ENCODE measurements around the gene MORN1.

The MORN1 gene

GRCh38 chr1:2405588-2406295 lies 14.4 kb upstream of the MORN1 start:
- in situ Hi-C loops (cut with MboI; ENCODE audit: low sequenced_read_pairs), result no loop called here

- in situ Hi-C loops (cut with MboI; ENCODE audit: low sequenced_read_pairs), result no loop called here
Observed at GRCh38 chr1:2404890-2405511, 13.6 kb upstream of the MORN1 start.

- in situ Hi-C loops (cut with MboI; ENCODE audit: low sequenced_read_pairs), result no loop called here
Observed at GRCh38 chr1:2404142-2404889, 13.0 kb upstream of the MORN1 start.

- in situ Hi-C loops (cut with MboI; ENCODE audit: low sequenced_read_pairs), result no loop called here
Observed at GRCh38 chr1:2403273-2403672, 11.9 kb upstream of the MORN1 start.

GRCh38 chr1:2402420-2402819 lies 11.1 kb upstream of the MORN1 start:
- in situ Hi-C loops (cut with MboI; ENCODE audit: low sequenced_read_pairs), result no loop called here

- in situ Hi-C loops (cut with MboI; ENCODE audit: low sequenced_read_pairs), result no loop called here
Observed at GRCh38 chr1:2400950-2401649, 9.7 kb upstream of the MORN1 start.

GRCh38 chr1:2400576-2400909 lies 9.2 kb upstream of the MORN1 start:
- in situ Hi-C loops (cut with MboI; ENCODE audit: low sequenced_read_pairs), result no loop called here

GRCh38 chr1:2399890-2400575 lies 8.7 kb upstream of the MORN1 start:
- in situ Hi-C loops (cut with MboI; ENCODE audit: low sequenced_read_pairs), result no loop called here

- in situ Hi-C loops (cut with MboI; ENCODE audit: low sequenced_read_pairs), result no loop called here
Observed at GRCh38 chr1:2398871-2399270, 7.5 kb upstream of the MORN1 start.

- in situ Hi-C loops (cut with MboI; ENCODE audit: low sequenced_read_pairs), result no loop called here
Observed at GRCh38 chr1:2397007-2397679, 5.8 kb upstream of the MORN1 start.

- in situ Hi-C loops (cut with MboI; ENCODE audit: low sequenced_read_pairs), result no loop called here
Observed at GRCh38 chr1:2396476-2396875, 5.1 kb upstream of the MORN1 start.

- in situ Hi-C loops (cut with MboI; ENCODE audit: low sequenced_read_pairs), result no loop called here
Observed at GRCh38 chr1:2396059-2396458, 4.7 kb upstream of the MORN1 start.

GRCh38 chr1:2395245-2395644 lies 3.9 kb upstream of the MORN1 start:
- in situ Hi-C loops (cut with MboI; ENCODE audit: low sequenced_read_pairs), result no loop called here

GRCh38 chr1:2394761-2395160 lies 3.4 kb upstream of the MORN1 start:
- in situ Hi-C loops (cut with MboI; ENCODE audit: low sequenced_read_pairs), result no loop called here

- in situ Hi-C loops (cut with MboI; ENCODE audit: low sequenced_read_pairs), result no loop called here
Observed at GRCh38 chr1:2394220-2394619, 2.9 kb upstream of the MORN1 start.

GRCh38 chr1:2393471-2393877 lies 2.1 kb upstream of the MORN1 start:
- in situ Hi-C loops (cut with MboI; ENCODE audit: low sequenced_read_pairs), result no loop called here

- in situ Hi-C loops (cut with MboI; ENCODE audit: low sequenced_read_pairs), result no loop called here
Observed at GRCh38 chr1:2392686-2393085, 1.3 kb upstream of the MORN1 start.

GRCh38 chr1:2391931-2392509 lies 666 bp upstream of the MORN1 start:
- in situ Hi-C loops (cut with MboI; ENCODE audit: low sequenced_read_pairs), result no loop called here

GRCh38 chr1:2389644-2390043 lies 1.7 kb downstream of the MORN1 start:
- in situ Hi-C loops (cut with MboI; ENCODE audit: low sequenced_read_pairs), result no loop called here
